H9 (cell line): ENCODE data around the gene YKT6. TPM values are rescaled to one million over a fixed set of nuclear protein-coding genes. Genes with fewer than 3 reads are reported as not detected.

Experiments used
- DNase-seq: peaks from one replicate; pipeline ENCODE4 v3.0.0-alpha.2; 2017
- H2AFZ ChIP-seq: one replicate; pipeline ENCODE4 v1.6.1; 2013; ENCODE audit warnings: mild to moderate bottlenecking, low read length, control low read depth, moderate library complexity
- H2AK5ac ChIP-seq: 2 replicates; pipeline ENCODE4 v1.6.1; 2013; ENCODE audit warnings: low read length, control low read depth, mixed read lengths; ENCODE audit not compliant: insufficient read length
- H2BK120ac ChIP-seq: one replicate; pipeline ENCODE4 v1.6.1; 2013; ENCODE audit warnings: low read depth, mild to moderate bottlenecking, low read length, control low read depth, inconsistent platforms; ENCODE audit not compliant: poor library complexity, severe bottlenecking
- H2BK12ac ChIP-seq: 2 replicates; pipeline ENCODE4 v1.6.1; 2013; ENCODE audit warnings: low read length, control low read depth, mixed read lengths, low read depth; ENCODE audit not compliant: insufficient read length
- H2BK15ac ChIP-seq: 2 replicates; pipeline ENCODE4 v1.6.1; 2013; ENCODE audit warnings: low read depth, low read length, control low read depth
- H2BK20ac ChIP-seq: one replicate; pipeline ENCODE4 v1.6.1; 2013; ENCODE audit warnings: low read depth, mild to moderate bottlenecking, low read length, control low read depth, inconsistent platforms; ENCODE audit not compliant: poor library complexity, severe bottlenecking
- H2BK5ac ChIP-seq: 2 replicates; pipeline ENCODE4 v1.6.1; 2013; ENCODE audit warnings: low read length, control low read depth, mixed read lengths; ENCODE audit not compliant: insufficient read length
- H3K14ac ChIP-seq: 2 replicates; pipeline ENCODE4 v1.6.1; 2013; ENCODE audit warnings: low read length, control low read depth; ENCODE audit not compliant: insufficient read depth
- H3K18ac ChIP-seq: 2 replicates; pipeline ENCODE4 v1.6.1; 2013; ENCODE audit warnings: low read depth, mild to moderate bottlenecking, mixed read lengths, low read length, control low read depth; ENCODE audit not compliant: insufficient read length
- H3K23ac ChIP-seq: 2 replicates; pipeline ENCODE4 v1.6.1; 2013; ENCODE audit warnings: low read length, control low read depth, mixed read lengths, low read depth; ENCODE audit not compliant: insufficient read length
- H3K23me2 ChIP-seq: 2 replicates; pipeline ENCODE4 v1.6.1; 2013; ENCODE audit warnings: low read depth, mild to moderate bottlenecking, mixed read lengths, low read length, control low read depth; ENCODE audit not compliant: insufficient read length, poor library complexity, severe bottlenecking
- H3K27ac ChIP-seq: 2 replicates; pipeline ENCODE4 v1.5.1; 2013; ENCODE audit warnings: low read length, control low read depth, mixed read lengths, low read depth; ENCODE audit not compliant: insufficient read length
- H3K27me3 ChIP-seq: 2 replicates; pipeline ENCODE4 v1.6.1; 2013; ENCODE audit warnings: low read length, control low read depth, inconsistent platforms; ENCODE audit not compliant: insufficient read depth
- H3K4ac ChIP-seq: 2 replicates; pipeline ENCODE4 v1.6.1; 2013; ENCODE audit warnings: low read depth, mild to moderate bottlenecking, control low read depth, inconsistent platforms, low read length, moderate library complexity
- H3K4me1 ChIP-seq: 2 replicates; pipeline ENCODE4 v1.6.1; 2013; ENCODE audit warnings: low read length, control low read depth, inconsistent platforms; ENCODE audit not compliant: insufficient read depth
- H3K4me2 ChIP-seq: 2 replicates; pipeline ENCODE4 v1.6.1; 2013; ENCODE audit warnings: low read length, control low read depth, mixed read lengths; ENCODE audit not compliant: insufficient read length, insufficient read depth
- H3K56ac ChIP-seq: 2 replicates; pipeline ENCODE4 v1.6.1; 2013; ENCODE audit warnings: low read depth, mild to moderate bottlenecking, mixed read lengths, low read length, control low read depth; ENCODE audit not compliant: insufficient read length
- H3K79me1 ChIP-seq: 2 replicates; pipeline ENCODE4 v1.6.1; 2013; ENCODE audit warnings: low read depth, mild to moderate bottlenecking, moderate library complexity, low read length, control low read depth, inconsistent platforms; ENCODE audit not compliant: insufficient read depth, poor library complexity, severe bottlenecking
- H3K79me2 ChIP-seq: 2 replicates; pipeline ENCODE4 v1.6.1; 2013; ENCODE audit warnings: low read length, control low read depth, inconsistent platforms; ENCODE audit not compliant: insufficient read depth
- H3K9ac ChIP-seq: 2 replicates; pipeline ENCODE4 v1.6.1; 2013; ENCODE audit warnings: low read length, control low read depth, mixed read lengths; ENCODE audit not compliant: insufficient read length; ENCODE audit errors: extremely low read depth
- H3K9me3 ChIP-seq: one replicate; pipeline ENCODE4 v1.6.1; 2013; ENCODE audit warnings: low read depth, low read length, inconsistent platforms; ENCODE audit not compliant: control insufficient read depth
- H3T11ph ChIP-seq: one replicate; pipeline ENCODE4 v1.6.1; 2013; ENCODE audit warnings: mild to moderate bottlenecking, low read length, control low read depth, inconsistent platforms
- H4K20me1 ChIP-seq: one replicate; pipeline ENCODE4 v1.6.1; 2013; ENCODE audit not compliant: control insufficient read depth, insufficient read length, insufficient read depth
- H4K5ac ChIP-seq: 2 replicates; pipeline ENCODE4 v1.6.1; 2013; ENCODE audit warnings: low read depth, mild to moderate bottlenecking, mixed read lengths, low read length, control low read depth; ENCODE audit not compliant: insufficient read length
- H4K8ac ChIP-seq: replicated peaks from 2 replicates; pipeline ENCODE4 v1.6.1; 2013; ENCODE audit warnings: low read length, control low read depth, mixed read lengths, low read depth; ENCODE audit not compliant: insufficient read length
- H4K91ac ChIP-seq: 2 replicates; pipeline ENCODE4 v1.6.1; 2013; ENCODE audit warnings: low read depth, mild to moderate bottlenecking, moderate library complexity, mixed read lengths, low read length, control low read depth; ENCODE audit not compliant: insufficient read length
- H3K27ac Mint-ChIP-seq, 3 experiments: 2 replicates in 2 of 3; 3 replicates in 1 of 3; pipeline ENCODE4 v1.8.0; 2020 to 2021; ENCODE audit warnings: mixed read lengths in 3 of 3, mild to moderate bottlenecking in 1 of 3, moderate library complexity in 1 of 3
- H3K27me3 Mint-ChIP-seq: 2 replicates; pipeline ENCODE4 v1.8.0; 2021; ENCODE audit warnings: low read depth, mild to moderate bottlenecking, moderate library complexity, mixed read lengths
- H3K36me3 Mint-ChIP-seq, 3 experiments: 2 replicates in 2 of 3; 3 replicates in 1 of 3; pipeline ENCODE4 v1.8.0; 2020 to 2021; ENCODE audit warnings: low read depth in 3 of 3, mixed read lengths in 3 of 3; ENCODE audit not compliant: insufficient read depth in 1 of 3
- H3K4me1 Mint-ChIP-seq, 2 experiments: 2 replicates each; pipeline ENCODE4 v1.8.0; 2020; ENCODE audit warnings: mixed read lengths in 2 of 2
- H3K4me3 Mint-ChIP-seq, 2 experiments: 2 replicates in 1 of 2; 3 replicates in 1 of 2; pipeline ENCODE4 v1.8.0; 2020 to 2021; ENCODE audit warnings: mild to moderate bottlenecking in 2 of 2, mixed read lengths in 2 of 2, moderate library complexity in 1 of 2
- H3K9me3 Mint-ChIP-seq, 2 experiments: 2 replicates in 1 of 2; 3 replicates in 1 of 2; pipeline ENCODE4 v1.8.0; 2020; ENCODE audit warnings: mild to moderate bottlenecking in 2 of 2, mixed read lengths in 2 of 2, moderate library complexity in 1 of 2
- CTCF ChIP-seq: fragments of 200-600 bp; sonication (generic); conservative IDR thresholded peaks from 3 replicates; pipeline ENCODE4 v1.8.0; 2021; ENCODE audit warnings: antibody characterized with exemption, mild to moderate bottlenecking
- WGBS: extraction: QIAGEN DNeasy Blood & Tissue Kit; methylation state at CpG from one replicate; pipeline ENCODE4 v1.1.7; 2013; ENCODE audit warnings: missing lambda C conversion rate, low lambda C conversion rate, mixed read lengths; ENCODE audit not compliant: insufficient read length; ENCODE audit errors: extremely low coverage; 5-methylcytosine and 5-hydroxymethylcytosine counted together
- total RNA-seq: library from RNA; stranded (reverse); gene quantifications from 2 replicates; pipeline ENCODE4 v1.2.1, GENCODE V29; 2021

YKT6 gene
- total RNA-seq, 1 experiment from 2014 or later, result 104 TPM

- DNase-seq, result peak; percentile 27
- no peak overlapping the region for H2BK12ac ChIP-seq
- peaks cover 2% of the 10 kb centered on the region for H3K9me3 ChIP-seq
- H3K4me2 ChIP-seq, result no peak overlapping the region
- H2AFZ ChIP-seq, result no peak overlapping the region
- no peaks in the 10 kb centered on the region for H3K23me2 ChIP-seq
- no peak overlapping the region for H3T11ph ChIP-seq
- peak overlapping the region in 1 of 3 experiments; percentile 57; a peak in 2 of 7 replicates for H3K27ac Mint-ChIP-seq
- no peak overlapping the region; the same call in 1 of the 2 replicates for H3K14ac ChIP-seq
- H3K36me3 Mint-ChIP-seq, result peaks cover 0 to 7% (median 2%) of the 10 kb centered on the region in 3 experiments; a peak in 2 of 7 replicates
- H3K18ac ChIP-seq, result no peak overlapping the region
- H4K20me1 ChIP-seq, result no peaks in the 10 kb centered on the region
- WGBS, result no CpG with 5 or more reads among the region's 4 CpGs
- H3K23ac ChIP-seq, result no peak overlapping the region
- H3K4me3 Mint-ChIP-seq, result no peak overlapping the region
- no peak overlapping the region for H3K9ac ChIP-seq
- H3K27me3 ChIP-seq, result no peaks in the 10 kb centered on the region
- H3K79me1 ChIP-seq, result no peaks in the 10 kb centered on the region
- no peak overlapping the region for H2BK15ac ChIP-seq
- H2BK5ac ChIP-seq, result no peak overlapping the region
- H3K9me3 Mint-ChIP-seq, result peaks cover 6 to 7% of the 10 kb centered on the region in 2 experiments; a peak in 4 of 5 replicates
- H3K79me2 ChIP-seq, result no peaks in the 10 kb centered on the region
- H3K27me3 Mint-ChIP-seq, result peaks cover 36% of the 10 kb centered on the region
- no peak overlapping the region for H4K91ac ChIP-seq
- H2AK5ac ChIP-seq, result no peak overlapping the region
- no peak overlapping the region for H3K27ac ChIP-seq
- no peak overlapping the region for H3K56ac ChIP-seq
- H2BK120ac ChIP-seq, result no peak overlapping the region
- no peak overlapping the region for H4K8ac ChIP-seq
- H3K4me1 ChIP-seq, result no peaks in the 10 kb centered on the region
- no peak for TF ChIP-seq CTCF
- H3K4ac ChIP-seq, result no peak overlapping the region
- H4K5ac ChIP-seq, result no peak overlapping the region
- peaks cover 14 to 18% of the 10 kb centered on the region in 2 experiments for H3K4me1 Mint-ChIP-seq
- no peak overlapping the region for H2BK20ac ChIP-seq
Observed at GRCh38 chr7:44177570-44178131, 23.1 kb upstream of the YKT6 start.
